Measurements from ENCODE around the gene TXNRD1.

Gene TXNRD1

DNA sequence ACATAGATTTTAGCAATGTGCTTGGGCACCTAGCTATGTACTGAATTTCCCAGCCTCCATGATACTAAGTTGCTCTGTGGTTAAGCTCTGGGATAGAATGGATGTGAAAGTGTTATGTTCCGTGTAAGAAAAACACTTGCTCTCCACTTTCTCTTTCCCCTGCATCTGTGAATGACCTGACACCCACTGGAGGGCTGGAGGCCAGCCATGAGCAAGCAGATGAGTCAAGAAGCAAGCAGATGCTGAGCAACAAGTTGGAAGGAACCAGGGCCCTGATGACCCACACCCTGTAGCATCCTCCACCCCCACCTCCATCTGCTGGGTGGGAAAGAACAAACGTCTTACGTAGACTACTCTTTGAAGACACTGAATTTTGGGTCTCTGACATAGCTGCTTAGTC is 144.6 kb downstream of the TXNRD1 start:
- DNase-seq (ENCODE audit: low spot score) (no peak), FAIRE-seq (no peak)

DNA sequence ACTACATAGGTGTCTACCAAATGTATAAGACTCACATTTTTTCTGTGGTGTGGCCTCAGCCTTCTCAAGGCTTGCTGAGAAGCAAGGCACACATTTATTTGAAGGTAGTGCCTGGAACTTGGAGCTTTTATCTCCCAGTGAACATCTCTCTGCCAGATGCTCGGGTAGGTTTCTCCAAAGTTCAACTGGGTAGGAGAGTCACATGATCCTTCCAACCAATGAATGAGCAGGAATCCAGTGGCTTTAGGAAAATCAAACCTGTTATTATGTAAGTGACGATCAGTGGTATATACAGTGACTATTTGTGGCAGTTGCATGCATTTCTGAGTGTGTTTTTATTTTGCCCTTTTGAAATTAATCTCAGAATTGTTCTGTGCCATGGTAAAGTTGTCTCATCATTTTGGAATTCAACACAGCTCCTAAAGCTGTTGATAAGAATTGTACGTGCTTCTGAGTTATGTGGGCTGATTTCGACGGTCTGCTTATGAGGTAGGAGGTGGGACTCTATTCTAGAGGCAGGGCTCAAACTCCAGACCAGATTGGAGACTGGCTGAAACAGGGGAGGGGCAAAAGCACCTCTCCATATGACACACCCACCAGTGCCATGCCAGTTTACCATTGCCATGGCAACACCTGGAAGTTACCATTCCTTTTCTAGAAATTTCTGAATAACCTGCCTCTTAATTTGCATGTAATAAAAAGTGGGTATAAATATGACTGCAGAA is 145.6 kb downstream of the TXNRD1 start:
- no peak for DNase-seq (ENCODE audit: low spot score)
- FAIRE-seq, result no peak

- no peak for FAIRE-seq
Observed at GRCh38 chr12:104365921-104366410, 150.4 kb downstream of the TXNRD1 start.

GRCh38 chr12:104369708-104370107 is 154.1 kb downstream of the TXNRD1 start:
- FAIRE-seq (no peak), DNase-seq (ENCODE audit: low spot score) (no peak)

More at GRCh38 chr12:104365921-104366410, 150.4 kb downstream of the TXNRD1 start:
- DNase-seq (ENCODE audit: low spot score), result no peak

DNA sequence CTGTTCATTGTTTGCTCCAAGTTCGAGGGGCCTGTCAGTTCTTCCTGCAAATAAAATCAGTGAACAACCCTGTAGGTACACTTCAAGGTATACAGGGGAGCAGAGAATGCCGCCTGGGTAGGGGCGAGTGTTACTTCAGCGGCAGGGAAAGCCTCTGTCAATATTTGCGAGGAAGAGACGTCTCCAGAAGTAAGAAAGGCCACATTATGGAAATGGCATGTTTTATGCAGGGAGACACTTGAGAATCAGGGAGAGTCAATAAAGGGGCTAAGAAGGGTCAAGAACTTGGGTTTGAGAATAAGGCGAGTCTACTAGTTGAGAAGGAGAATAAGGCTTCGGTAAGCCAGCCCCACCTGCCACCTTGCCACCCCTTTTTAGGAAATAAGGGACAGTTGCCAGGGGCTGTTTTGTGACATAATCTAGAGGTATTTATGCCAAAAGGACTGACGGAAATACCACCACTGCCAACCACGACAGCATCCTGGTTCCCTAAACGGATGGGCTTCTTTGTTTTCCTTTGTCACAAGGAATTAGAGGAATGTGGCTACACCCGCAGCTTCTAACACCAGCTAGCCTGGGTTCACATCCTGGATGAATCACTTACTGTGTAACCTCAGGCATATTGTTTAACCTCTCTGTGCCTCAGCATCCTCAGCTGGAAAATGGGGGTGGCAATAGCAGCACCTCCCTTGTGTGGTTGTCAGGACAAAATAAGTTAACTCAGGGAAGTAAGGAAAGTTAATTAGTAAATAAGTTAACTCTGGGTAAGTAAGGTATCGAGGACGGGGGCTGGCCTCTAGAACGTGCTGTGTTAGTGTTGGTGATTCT is 155.7 kb downstream of the TXNRD1 start:
- peak; percentile 68 for DNase-seq (ENCODE audit: low spot score)
- no peak for FAIRE-seq

- DNase-seq (ENCODE audit: low spot score) (no peak), FAIRE-seq (no peak)
Observed at GRCh38 chr12:104372061-104372720, 156.6 kb downstream of the TXNRD1 start.

- no peak for DNase-seq (ENCODE audit: low spot score)
- no peak for FAIRE-seq
Observed at GRCh38 chr12:104372721-104373335, 157.2 kb downstream of the TXNRD1 start.

- FAIRE-seq, result no peak
- DNase-seq (ENCODE audit: low spot score), result no peak
Observed at GRCh38 chr12:104374071-104374470, 158.5 kb downstream of the TXNRD1 start.

GRCh38 chr12:104374806-104375205 is 159.2 kb downstream of the TXNRD1 start:
- no peak for FAIRE-seq
- no peak for DNase-seq (ENCODE audit: low spot score)

DNA sequence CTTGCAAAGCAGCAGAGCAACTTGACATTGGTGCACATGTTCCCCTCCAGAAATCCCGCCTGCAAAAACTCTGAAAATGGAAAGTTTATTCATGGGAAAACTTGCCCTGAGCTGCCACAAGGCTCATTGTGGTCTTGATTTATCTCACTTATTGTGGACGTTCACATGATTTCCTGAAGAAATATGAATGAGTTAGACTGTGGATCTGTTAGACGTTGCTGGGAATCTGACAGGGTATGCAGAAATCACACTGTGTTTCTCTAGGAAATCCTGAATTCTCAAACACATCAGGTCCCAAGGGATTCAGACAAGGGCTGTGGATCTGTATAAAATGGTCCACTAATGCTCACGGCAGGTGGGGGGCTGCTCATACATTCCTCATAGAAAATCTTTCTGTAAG is 160.2 kb downstream of the TXNRD1 start:
- FAIRE-seq (no peak), DNase-seq (ENCODE audit: low spot score) (no peak)

GRCh38 chr12:104376650-104377513 is 161.3 kb downstream of the TXNRD1 start:
- DNase-seq (ENCODE audit: low spot score) (no peak), FAIRE-seq (no peak)

DNA sequence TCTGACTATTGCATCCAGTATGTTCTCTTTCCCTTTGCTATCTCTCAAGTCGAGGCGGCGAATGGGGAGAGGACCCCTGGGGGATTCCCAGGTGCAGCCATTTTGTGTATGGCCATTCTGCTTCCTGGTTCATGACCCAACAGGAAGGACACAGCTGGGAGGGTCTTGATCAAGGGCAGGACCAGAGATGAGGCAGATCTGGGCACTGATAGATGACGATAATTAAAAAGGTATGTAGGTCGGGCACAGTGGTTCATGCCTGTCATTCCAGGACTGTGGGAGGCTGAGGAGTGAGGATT is 161.9 kb downstream of the TXNRD1 start:
- DNase-seq (ENCODE audit: low spot score), result no peak
- FAIRE-seq, result no peak

- FAIRE-seq, result no peak
- no peak for DNase-seq (ENCODE audit: low spot score)
Observed at GRCh38 chr12:104378427-104378826, 162.8 kb downstream of the TXNRD1 start.

DNA sequence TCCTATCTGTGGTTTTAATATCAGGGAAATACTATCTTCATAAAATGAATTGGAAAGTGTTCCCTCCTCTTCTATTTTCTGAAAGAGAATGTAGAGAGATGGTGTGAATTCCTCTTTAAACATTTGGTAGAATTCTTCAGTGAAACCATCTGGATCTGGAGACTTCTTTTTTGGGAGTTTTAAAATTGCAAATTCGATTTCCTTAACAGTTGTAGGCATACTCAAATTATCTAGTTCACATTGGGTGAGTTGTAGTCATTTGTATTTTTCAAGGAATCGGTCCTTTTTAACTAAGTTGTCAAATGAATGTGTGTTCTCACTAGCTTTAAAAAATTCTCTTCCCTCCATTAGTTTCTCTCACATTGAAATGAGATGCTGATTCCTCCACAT is 165.8 kb downstream of the TXNRD1 start:
- DNase-seq (ENCODE audit: low spot score) (no peak), FAIRE-seq (no peak)

DNA sequence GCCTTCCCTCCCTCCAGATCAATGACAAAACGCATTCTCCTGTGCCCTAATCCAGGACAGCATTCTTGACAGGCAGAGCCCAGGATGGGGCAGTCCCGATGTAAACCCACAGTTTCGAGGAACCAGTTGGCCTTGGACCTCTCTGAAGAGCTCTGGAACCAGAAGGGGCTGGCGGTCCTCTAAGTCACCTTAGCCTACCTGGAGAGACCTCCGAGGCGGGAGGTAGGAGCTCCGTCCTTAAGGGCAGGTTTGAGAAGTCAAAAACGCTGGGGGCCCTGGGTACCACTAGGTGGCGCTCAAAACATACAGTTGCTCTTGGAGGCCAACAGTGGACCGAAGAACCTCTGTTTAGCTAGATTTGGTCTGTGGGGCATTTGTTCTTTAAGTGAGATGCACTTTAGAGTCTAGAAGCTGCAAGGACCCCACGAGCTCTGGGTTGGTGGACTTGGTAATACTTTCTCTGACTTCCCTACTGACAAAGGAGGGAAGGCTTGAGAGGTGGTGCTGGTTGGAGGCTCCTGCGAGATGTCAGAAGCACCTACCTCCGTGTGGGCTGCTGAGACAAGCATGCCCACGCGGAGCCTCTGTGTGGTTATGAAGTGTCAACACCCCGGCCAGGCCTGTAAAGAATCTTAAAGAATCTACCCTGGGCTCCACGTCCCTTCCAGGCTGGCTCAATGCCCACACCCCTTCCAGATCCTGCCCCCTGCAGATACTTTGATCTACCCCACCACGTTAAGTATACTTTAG is 166.3 kb downstream of the TXNRD1 start:
- FAIRE-seq (no peak), DNase-seq (ENCODE audit: low spot score) (peak; percentile 61)

DNA sequence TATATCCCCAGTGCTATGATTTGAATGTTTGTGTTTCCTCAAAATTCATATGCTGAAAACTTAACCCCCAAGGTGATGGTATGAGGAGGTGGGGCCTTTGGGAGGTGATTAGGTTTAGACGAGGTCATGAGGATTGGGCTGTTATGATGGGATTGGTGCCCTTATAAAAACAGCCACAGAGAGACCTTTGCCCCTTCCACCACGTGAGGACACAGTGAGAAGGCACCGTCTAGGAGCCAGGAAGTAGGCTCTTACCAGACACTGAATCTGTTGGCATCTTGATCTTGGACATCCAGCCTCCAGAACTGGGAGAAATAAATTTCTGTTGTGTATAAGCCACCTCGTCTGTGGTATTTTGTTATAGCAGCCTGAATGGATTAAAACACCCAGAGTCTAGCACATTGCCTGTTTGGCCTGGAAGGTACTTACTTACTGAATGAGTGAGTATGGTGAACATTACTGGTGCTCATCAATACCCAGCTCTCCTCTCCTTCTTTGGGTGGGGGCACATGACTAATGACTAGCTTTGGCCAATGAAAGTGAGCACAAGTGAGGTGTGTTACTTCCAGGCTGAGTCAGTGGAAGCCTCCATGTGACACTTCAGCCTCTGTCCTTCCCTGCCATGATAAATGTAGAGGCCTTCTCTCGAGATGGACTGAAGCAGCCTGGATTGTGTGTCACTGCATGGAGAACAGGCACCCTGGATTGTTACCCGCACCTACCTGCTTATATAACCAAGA is 168.7 kb downstream of the TXNRD1 start:
- no peak for DNase-seq (ENCODE audit: low spot score)
- no peak for FAIRE-seq

GRCh38 chr12:104385510-104385909 is 169.9 kb downstream of the TXNRD1 start:
- DNase-seq (ENCODE audit: low spot score) (no peak), FAIRE-seq (no peak)

DNA sequence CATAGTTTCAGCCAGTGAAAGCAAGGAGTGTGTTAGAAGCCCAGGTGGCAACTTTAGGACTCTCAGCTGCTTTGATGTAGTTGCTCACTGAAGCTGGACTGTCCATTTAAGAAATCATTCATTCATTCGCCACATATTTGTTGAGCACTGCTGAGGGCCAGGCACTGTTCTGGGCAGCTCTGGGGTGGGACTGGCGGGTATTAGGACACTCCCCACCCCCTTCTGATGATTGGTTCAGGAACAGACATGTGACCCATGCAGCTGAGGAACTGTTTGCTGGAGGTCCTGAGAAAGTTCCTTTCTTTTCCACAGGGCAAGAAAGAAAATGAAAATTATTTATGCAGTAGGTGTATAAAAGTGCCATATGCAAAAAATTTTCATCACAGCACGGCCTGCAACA is 170.9 kb downstream of the TXNRD1 start:
- FAIRE-seq, result no peak

DNA sequence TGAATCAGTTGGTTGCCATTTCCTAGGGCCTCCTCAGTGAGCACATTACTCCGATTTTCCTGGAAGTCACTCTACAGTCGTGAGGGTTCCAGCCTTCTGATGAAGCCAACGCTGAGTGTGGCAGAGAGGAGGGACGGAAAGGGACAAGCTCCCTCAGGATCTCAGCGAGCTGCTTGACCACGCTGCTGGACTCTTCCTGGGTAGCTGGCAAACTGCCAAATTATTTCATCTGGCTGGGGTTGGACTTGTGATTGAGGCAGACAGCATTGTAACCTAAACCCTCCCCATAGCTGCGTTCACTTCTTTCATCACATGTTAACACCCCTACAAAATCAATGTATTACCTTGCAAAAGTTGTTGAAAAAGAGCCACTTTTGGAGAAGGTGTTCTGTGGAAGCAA is 171.6 kb downstream of the TXNRD1 start:
- DNase-seq (ENCODE audit: low spot score) (no peak), FAIRE-seq (no peak)

More for the DNA sequence above, 170.9 kb downstream of the TXNRD1 start:
- no peak for DNase-seq (ENCODE audit: low spot score)
